ENCODE data around the gene KCTD19. TPM values are rescaled to one million over a fixed set of nuclear protein-coding genes. Genes with fewer than 3 reads are reported as not detected.

Gene KCTD19
- total RNA-seq, 1 donor from 2014 or later = 1.3 TPM

DNA sequence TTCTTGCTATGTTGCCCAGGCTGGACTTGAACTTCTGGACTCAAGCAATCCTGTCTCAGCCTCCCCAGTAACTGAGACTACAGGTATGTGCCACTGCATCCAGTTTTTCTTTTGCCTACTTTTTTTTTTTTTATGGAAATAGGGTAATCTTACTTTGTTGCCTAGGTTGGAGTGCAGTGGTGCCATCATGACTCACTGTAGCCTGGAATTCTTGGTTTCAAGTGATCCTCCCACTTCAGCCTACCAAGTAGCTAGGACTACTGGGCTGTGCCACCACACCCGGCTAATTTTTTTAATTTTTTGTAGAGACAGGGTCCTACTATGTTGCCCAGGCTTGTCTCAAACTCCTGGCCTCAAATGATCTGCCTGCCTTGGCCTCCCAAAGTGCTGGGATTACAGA lies 10.1 kb upstream of the KCTD19 start:
- TF ChIP-seq, protein P1, sequence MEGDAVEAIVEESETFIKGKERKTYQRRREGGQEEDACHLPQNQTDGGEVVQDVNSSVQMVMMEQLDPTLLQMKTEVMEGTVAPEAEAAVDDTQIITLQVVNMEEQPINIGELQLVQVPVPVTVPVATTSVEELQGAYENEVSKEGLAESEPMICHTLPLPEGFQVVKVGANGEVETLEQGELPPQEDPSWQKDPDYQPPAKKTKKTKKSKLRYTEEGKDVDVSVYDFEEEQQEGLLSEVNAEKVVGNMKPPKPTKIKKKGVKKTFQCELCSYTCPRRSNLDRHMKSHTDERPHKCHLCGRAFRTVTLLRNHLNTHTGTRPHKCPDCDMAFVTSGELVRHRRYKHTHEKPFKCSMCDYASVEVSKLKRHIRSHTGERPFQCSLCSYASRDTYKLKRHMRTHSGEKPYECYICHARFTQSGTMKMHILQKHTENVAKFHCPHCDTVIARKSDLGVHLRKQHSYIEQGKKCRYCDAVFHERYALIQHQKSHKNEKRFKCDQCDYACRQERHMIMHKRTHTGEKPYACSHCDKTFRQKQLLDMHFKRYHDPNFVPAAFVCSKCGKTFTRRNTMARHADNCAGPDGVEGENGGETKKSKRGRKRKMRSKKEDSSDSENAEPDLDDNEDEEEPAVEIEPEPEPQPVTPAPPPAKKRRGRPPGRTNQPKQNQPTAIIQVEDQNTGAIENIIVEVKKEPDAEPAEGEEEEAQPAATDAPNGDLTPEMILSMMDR (conservative IDR thresholded peaks at IDR 0.05) = no peak
- Mint-ChIP-seq H3K36me3 (ENCODE audit: low read depth) (no peaks in the 10 kb centered on the region), H3K9me3 (no peaks in the 10 kb centered on the region), H3K27ac (ENCODE audit: unreplicated experiment) (no peak overlapping the region), H3K27me3 (ENCODE audit: low read depth) (peaks cover 13% of the 10 kb centered on the region), H3K4me3 (no peak overlapping the region), H3K4me1 (no peaks in the 10 kb centered on the region)
- no peak for DNase-seq (ENCODE audit: low read depth, low spot score)

DNA sequence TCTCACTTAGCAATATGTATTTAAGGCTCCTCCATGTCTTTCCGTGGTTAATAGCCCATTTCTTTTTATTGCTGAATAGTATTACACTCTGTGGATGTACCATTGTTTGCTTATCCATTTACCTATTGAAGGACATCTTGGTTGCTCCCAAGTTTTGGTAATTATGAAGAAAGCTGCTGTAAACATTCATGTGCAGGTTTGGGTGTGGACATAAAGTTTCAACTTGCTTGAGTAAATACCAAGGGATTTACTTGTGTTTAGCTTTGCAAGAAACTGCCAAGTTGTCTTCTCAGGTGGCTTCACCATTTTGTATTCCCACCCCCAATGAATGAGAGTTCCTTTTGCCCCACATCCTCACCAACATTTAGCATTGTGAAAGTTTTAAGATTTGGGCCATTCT lies 9.6 kb upstream of the KCTD19 start:
- Mint-ChIP-seq H3K27me3 (ENCODE audit: low read depth) (peaks cover 15% of the 10 kb centered on the region), H3K4me1 (no peaks in the 10 kb centered on the region), H3K4me3 (no peak overlapping the region), H3K9me3 (no peaks in the 10 kb centered on the region), H3K36me3 (ENCODE audit: low read depth) (no peaks in the 10 kb centered on the region), H3K27ac (ENCODE audit: unreplicated experiment) (no peak overlapping the region)
- TF ChIP-seq, protein P1 (conservative IDR thresholded peaks at IDR 0.05) = no peak
- DNase-seq (ENCODE audit: low read depth, low spot score) = no peak

DNA sequence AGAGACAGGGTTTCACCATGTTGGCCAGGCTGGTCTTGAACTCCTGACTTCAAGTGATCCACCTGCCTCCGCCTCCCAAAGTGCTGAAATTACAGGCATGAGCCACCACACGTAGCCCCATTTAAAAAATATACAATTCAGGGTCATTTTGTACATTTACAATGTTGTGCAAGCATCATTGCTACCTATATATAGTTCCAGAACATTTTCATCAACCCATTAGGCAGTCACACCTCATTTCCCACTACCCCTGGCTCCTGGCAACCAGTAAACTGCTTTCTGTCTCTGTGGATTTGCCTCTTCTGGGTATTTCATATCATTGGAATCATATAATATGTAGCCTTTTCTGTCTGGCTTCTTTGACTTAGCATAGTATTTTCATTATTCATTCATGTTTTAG lies 6.8 kb upstream of the KCTD19 start:
- DNase-seq (ENCODE audit: low read depth, low spot score) = no peak
- TF ChIP-seq, protein P1 (conservative IDR thresholded peaks at IDR 0.05) = no peak
- no peaks in the 10 kb centered on the region for H3K36me3 Mint-ChIP-seq (ENCODE audit: low read depth)
- no peak overlapping the region for H3K27ac Mint-ChIP-seq (ENCODE audit: unreplicated experiment)
- no peak overlapping the region for H3K4me3 Mint-ChIP-seq
- H3K4me1 Mint-ChIP-seq = no peaks in the 10 kb centered on the region
- H3K27me3 Mint-ChIP-seq (ENCODE audit: low read depth) = peaks cover 26% of the 10 kb centered on the region
- no peaks in the 10 kb centered on the region for H3K9me3 Mint-ChIP-seq

DNA sequence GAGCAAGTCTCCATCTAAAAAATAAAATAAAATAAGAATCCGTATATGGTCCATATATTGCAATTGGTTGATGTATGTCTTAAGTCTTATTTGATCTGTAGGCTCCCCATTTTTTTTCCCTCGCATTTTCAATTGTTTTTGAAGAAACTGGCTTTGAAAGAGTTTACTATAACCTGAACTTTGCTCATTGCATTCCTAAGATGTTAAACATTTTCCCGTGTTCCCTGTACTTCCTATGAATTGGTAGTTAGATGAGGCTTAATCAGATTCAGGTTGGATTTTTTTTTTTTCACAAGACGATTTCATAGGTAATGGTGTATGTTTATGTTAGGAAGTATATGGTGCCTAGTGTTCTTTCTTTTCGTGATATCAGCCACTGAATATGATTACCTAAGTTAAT lies 3.4 kb upstream of the KCTD19 start:
- H3K27ac Mint-ChIP-seq (ENCODE audit: unreplicated experiment) = no peak overlapping the region
- H3K4me1 Mint-ChIP-seq = peaks cover 9% of the 10 kb centered on the region
- no peaks in the 10 kb centered on the region for H3K9me3 Mint-ChIP-seq
- no peaks in the 10 kb centered on the region for H3K36me3 Mint-ChIP-seq (ENCODE audit: low read depth)
- no peak overlapping the region for H3K4me3 Mint-ChIP-seq
- DNase-seq (ENCODE audit: low read depth, low spot score) = no peak
- H3K27me3 Mint-ChIP-seq (ENCODE audit: low read depth) = peaks cover 43% of the 10 kb centered on the region
- TF ChIP-seq, protein P1 (conservative IDR thresholded peaks at IDR 0.05) = no peak

DNA sequence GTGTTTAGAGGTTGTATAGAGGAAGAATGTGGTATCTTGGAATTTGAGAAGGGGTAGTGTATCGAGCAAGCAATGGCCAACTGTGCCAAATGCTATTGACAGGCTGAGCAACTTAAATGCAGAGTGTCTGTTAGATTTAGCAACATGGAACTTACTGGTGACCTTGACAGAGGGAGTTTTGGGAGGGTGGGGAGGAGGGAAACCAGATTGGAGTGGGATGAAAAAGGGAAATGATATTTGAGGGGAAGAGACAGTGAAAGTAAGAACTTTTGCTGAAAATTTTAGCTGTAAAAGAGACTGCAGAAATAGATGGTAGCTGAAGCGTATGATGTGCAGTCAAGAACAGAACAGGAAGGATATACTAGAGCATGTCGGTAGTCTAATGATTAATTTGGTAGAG lies 1.2 kb upstream of the KCTD19 start:
- Mint-ChIP-seq H3K36me3 (ENCODE audit: low read depth) (no peaks in the 10 kb centered on the region), H3K9me3 (no peaks in the 10 kb centered on the region), H3K4me3 (no peak overlapping the region), H3K27me3 (ENCODE audit: low read depth) (peaks cover 60% of the 10 kb centered on the region), H3K27ac (ENCODE audit: unreplicated experiment) (no peak overlapping the region), H3K4me1 (peaks cover 9% of the 10 kb centered on the region)
- TF ChIP-seq, protein P1 (conservative IDR thresholded peaks at IDR 0.05) = no peak
- DNase-seq (ENCODE audit: low read depth, low spot score) = no peak

DNA sequence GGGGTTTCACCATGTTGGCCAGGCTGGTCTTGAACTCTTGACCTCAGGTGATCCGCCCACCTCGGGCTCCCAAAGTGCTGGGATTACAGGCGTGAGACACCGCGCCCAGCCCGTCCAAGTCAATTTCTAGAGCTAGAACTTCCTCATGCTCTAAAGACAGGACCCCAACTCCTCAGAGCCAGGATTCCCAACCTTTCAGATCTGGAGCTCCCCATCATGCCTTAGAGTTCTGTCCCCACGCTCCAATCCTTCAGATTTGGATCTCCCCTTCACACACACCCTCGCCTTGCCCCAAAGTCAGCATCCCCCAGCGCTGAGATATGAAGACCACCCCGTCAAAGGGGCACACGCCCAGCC lies 448 bp downstream of the KCTD19 start:
- H3K4me3 Mint-ChIP-seq = peak overlapping the region; percentile 86
- DNase-seq (ENCODE audit: low read depth, low spot score) = no peak
- H3K36me3 Mint-ChIP-seq (ENCODE audit: low read depth) = no peaks in the 10 kb centered on the region
- TF ChIP-seq, protein P1 (conservative IDR thresholded peaks at IDR 0.05) = no peak
- peaks cover 9% of the 10 kb centered on the region for H3K4me1 Mint-ChIP-seq
- H3K27me3 Mint-ChIP-seq (ENCODE audit: low read depth) = peaks cover 68% of the 10 kb centered on the region
- peak overlapping the region; percentile 31 for H3K27ac Mint-ChIP-seq (ENCODE audit: unreplicated experiment)
- no peaks in the 10 kb centered on the region for H3K9me3 Mint-ChIP-seq
